GM19372 (cell line): Measurements from ENCODE around the gene CWC27.
"Not testable (repeated sequence)": the region's sequence is repeated elsewhere in the genome, so short reads cannot be mapped to it uniquely, and the experiment has no call there.

Experiments used
- ATAC-seq: cut with Tn5 transposase; IDR thresholded peaks from one replicate; pipeline ENCODE4 v1.9.1; 2021; ENCODE audit warnings: mild to moderate bottlenecking, low read depth, moderate library complexity; ENCODE audit not compliant: unreplicated experiment

The CWC27 gene

DNA sequence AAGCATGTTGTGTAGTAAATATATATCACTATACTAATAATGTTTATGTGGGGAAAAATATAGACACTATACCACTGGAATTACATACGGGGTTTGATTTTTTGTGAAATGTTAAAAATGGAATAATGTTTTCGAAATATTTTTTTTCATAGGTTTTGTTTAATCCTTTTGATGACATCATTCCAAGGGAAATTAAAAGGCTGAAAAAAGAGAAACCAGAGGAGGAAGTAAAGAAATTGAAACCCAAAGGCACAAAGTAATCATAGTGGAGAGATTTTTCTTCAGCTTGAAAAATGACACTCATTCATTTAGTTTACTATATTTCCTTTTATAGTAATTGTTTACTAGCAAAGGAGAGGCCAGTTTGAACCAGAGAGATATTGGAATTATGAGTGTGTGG is 17.6 kb downstream of the CWC27 start:
- ATAC-seq = no peak

DNA sequence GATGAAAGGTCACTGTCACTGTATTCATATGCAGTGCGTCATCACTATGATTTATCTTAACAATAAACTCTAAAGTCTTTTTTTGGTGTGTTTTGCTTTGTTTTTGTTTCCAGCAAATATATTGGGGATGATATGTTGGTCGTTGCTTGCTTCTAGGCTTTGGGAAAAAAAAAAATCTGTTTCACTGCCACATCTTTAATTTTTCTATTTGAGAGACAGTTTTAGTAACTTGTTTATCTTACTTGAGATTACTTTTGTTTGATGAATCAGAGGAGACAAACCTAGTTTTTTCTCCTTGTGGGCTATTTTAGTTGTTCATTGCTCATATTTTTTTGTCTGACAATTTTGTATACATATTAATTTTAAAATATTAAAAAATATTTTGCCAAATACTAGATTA is 19.4 kb downstream of the CWC27 start:
- no peak for ATAC-seq

DNA sequence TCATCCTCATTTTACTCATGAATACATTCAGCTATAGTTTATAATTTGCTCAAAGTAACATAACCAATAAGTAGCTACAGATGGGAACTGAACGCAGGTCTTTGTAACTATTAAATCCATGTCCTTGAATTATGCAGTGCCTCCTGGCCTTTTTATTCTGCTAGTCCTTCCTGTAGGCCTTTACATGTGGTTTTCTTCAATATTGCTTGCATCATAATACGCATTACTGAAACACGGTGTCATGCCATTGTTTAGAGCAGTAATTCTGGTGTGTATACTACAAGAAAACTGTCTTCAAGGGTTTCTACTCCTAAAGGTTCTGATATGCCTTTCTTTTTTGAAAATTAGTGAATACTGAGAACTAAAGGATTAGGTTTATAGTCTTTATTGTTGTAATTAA is 20.7 kb downstream of the CWC27 start:
- ATAC-seq = no peak

GRCh38 chr5:64790210-64790609 is 21.5 kb downstream of the CWC27 start:
- no peak for ATAC-seq

- ATAC-seq = no peak
Observed at GRCh38 chr5:64792469-64792868, 23.7 kb downstream of the CWC27 start.

DNA sequence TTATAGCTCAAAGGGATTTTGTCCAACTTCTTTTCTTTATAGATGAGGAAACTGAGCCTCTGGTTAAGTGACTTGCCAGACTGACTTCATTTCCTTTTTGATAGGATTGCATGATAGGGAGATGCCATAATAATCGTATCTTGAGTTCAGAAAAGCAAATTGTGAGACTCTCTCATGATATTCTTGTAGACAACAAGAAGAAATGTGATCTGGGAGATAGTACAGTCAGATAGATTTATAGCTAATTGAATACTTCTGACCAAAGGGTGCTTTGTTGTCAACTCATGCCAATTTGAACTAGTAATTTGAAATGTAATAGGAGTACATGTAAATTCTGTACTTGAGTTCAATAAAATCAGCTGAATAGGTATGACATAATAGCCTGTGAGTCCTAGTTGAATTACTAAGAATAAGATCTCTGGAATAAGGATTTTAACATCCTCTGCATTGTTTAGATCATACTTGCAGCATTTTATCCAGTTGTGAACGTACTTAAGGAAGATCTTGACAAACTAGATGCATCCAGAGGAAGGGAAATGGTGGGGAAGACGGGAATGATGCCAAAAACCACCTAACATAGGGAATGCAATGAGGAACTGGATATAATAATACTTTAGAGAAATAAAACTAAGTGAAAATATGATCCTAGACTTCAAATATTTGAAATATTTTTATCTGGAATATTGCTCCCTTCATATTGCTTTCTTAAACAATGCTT is 25.5 kb downstream of the CWC27 start:
- ATAC-seq = no peak

- ATAC-seq = no peak
Observed at GRCh38 chr5:64796301-64796700, 27.6 kb downstream of the CWC27 start.

GRCh38 chr5:64800926-64801325 is 32.2 kb downstream of the CWC27 start:
- ATAC-seq = no peak

GRCh38 chr5:64806537-64806936 is 37.8 kb downstream of the CWC27 start:
- ATAC-seq = no peak

GRCh38 chr5:64807520-64807919 is 38.8 kb downstream of the CWC27 start:
- ATAC-seq = no peak

- ATAC-seq = peak; percentile 43
Observed at GRCh38 chr5:64811050-64811640, 42.4 kb downstream of the CWC27 start.

- peak; percentile 84 for ATAC-seq
Observed at GRCh38 chr5:64814073-64814472, 45.3 kb downstream of the CWC27 start.

GRCh38 chr5:64818245-64818644 is 49.5 kb downstream of the CWC27 start:
- no peak for ATAC-seq

GRCh38 chr5:64819345-64819744 is 50.6 kb downstream of the CWC27 start:
- ATAC-seq = not testable (repeated sequence)

DNA sequence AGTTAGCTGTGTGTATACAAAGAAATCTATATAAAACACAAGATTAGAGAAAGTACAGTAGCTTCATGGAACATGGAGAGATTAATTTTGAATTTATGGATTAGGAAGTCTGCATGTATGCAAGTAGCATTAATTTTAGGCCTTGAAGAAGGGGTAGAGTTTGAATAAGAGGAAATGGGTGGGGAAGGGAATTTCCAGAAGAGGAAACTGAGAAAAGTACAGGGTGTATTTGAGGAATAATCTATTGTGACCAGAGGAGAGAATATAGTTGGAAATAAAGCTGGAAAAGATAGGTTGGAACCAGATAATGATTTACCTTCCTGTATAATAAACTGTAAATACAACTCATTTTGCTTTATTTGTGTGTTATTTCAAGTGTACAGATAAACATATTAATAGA is 53.6 kb downstream of the CWC27 start:
- ATAC-seq = no peak

GRCh38 chr5:64826541-64826940 is 57.8 kb downstream of the CWC27 start:
- ATAC-seq = no peak

DNA sequence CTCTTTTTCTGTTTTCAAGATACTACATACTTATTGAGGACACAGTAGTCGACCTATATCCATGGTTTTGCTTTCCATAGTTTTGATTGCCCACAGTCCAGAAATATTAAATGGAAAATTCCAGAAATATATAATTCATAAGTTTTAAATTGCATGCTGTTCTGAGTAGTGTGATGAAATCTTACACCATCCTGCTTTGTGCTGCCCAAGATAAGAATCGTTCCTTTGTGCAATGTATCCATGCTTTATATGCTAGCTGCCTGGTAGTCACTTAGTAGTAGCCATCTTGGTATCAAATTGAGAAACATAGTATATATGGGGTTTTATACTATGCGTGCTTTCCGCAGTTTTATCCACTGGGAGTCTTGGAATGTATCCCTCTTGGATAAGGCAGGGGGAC is 59.0 kb downstream of the CWC27 start:
- no peak for ATAC-seq

- ATAC-seq = not testable (repeated sequence)
Observed at GRCh38 chr5:64830650-64831049, 61.9 kb downstream of the CWC27 start.

DNA sequence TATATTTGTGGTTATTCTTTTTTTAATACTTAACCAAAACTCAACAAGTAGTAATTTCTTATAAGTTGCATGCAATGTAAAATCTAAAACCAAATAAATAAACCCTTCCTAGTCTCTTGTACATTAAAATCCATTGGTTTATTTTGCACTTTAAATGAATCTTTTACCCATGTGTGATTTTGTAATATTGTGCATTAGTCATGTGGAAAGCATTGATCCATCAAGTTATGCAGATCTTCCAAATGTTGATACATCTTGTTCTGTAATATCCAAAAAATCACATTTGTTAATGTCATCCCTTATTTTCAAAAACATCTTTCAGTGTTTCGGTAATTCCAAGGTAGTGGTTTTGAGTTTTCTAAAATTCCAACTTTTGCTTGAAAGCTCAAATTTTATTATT is 63.3 kb downstream of the CWC27 start:
- no peak for ATAC-seq

- no peak for ATAC-seq
Observed at GRCh38 chr5:64834037-64834436, 65.3 kb downstream of the CWC27 start.

DNA sequence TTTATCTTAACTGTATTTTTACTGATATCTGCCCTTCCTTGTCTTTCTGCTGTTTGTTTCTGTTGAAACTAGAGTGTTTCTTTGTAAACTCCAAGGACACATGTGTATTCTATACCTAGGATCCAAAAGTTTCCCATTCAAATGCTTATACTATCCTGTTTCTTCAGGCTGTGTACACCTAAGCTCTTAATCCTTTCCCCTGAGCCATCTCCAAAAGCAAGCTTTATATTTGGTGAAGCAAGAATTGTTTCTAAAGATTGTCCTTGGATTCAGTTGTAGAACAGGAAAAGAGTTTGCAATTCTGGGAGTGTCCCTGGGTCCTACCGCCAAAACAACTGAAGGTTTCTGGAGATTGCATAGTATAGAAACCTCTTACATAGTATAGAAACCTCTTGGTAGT is 65.9 kb downstream of the CWC27 start:
- ATAC-seq = no peak

DNA sequence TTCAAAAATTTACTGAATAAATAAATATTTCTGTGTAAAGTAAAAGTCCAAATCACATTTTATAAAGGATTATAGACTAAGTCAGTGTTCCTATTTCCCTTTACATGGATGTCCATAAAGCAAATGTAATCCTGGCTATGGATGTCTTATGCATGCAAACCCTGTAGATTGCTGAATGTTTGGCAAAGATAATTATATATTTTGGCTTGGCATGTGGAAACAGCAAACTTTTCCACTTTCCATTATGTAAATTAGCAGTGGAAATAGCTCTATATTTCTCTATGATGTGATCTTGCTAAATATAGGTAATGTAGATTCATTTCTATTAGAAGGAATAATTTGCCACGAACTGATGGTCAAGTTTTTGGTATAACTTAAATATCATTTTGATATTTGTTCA is 66.5 kb downstream of the CWC27 start:
- ATAC-seq = no peak
